ENCODE results near the gene ZNF620.
"Not testable (repeated sequence)": the region's sequence is repeated elsewhere in the genome, so short reads cannot be mapped to it uniquely, and the experiment has no call there.

DNA sequence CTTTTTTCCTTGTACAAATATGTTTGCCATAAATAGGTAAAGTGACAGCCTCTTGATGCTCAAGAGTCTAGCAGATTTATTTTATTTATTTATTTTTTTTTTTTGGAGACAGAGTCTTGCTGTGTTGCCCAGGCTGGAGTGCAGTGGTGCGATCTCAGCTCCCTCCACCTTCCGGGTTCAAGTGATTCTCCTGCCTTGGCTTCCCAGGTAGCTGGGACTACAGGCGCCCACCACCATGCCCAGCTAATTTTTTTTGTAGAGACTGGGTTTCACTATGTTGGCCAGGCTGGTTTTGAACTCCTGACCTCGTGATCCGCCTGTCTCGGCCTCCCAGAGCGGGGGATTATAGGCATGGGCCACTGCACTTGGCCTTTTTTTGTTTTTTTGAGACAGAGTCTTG lies 43.0 kb upstream of the ZNF620 start:
- TF ChIP-seq E2F6 (IDR thresholded peaks at IDR 0.05; ENCODE audit: borderline replicate concordance, low read depth); NR3C1 (IDR thresholded peaks at IDR 0.05); EP300 (IDR thresholded peaks at IDR 0.05); POLR2A (IDR thresholded peaks at IDR 0.05; ENCODE audit: low read length); CTCF (IDR thresholded peaks at IDR 0.05); RAD21 (conservative IDR thresholded peaks at IDR 0.05 in 1 of 2, IDR thresholded peaks at IDR 0.05 in 1 of 2); CBX8 (IDR thresholded peaks at IDR 0.05); REST (IDR thresholded peaks at IDR 0.05); CBX2 (IDR thresholded peaks at IDR 0.05; ENCODE audit: borderline replicate concordance, low read depth); EHF (CRISPR knock-in tag; IDR thresholded peaks at IDR 0.05): not testable (repeated sequence)
- TF ChIP-seq, protein P1, sequence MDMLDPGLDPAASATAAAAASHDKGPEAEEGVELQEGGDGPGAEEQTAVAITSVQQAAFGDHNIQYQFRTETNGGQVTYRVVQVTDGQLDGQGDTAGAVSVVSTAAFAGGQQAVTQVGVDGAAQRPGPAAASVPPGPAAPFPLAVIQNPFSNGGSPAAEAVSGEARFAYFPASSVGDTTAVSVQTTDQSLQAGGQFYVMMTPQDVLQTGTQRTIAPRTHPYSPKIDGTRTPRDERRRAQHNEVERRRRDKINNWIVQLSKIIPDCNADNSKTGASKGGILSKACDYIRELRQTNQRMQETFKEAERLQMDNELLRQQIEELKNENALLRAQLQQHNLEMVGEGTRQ (IDR thresholded peaks at IDR 0.05): not testable (repeated sequence)
